SK-N-SH (cell line): ENCODE data around the gene PHF12. TPM values are rescaled to one million over a fixed set of nuclear protein-coding genes. Genes with fewer than 3 reads are reported as not detected.

Source experiments
- CTCF ChIA-PET: fragments of 300-600, 350-600 bp; formaldehyde crosslinking; extraction: SDS; loops from one replicate; lab custom pipeline; 2021; lab: Yijun Ruan, JAX
- POLR2A ChIA-PET: fragments of 350-600 bp; sonication (Branson Sonifier 250); formaldehyde crosslinking; extraction: SDS; loops from one replicate; lab custom pipeline; 2020; ENCODE audit warnings: antibody characterized with exemption, inconsistent platforms; lab: Yijun Ruan, JAX
- DNase-seq: peaks from one replicate; pipeline ENCODE4 v3.0.0; 2012
- H2AFZ ChIP-seq: fragments of 200-600 bp; sonication (generic); 2 replicates; pipeline ENCODE4 v1.8.1; 2016; ENCODE audit warnings: antibody characterized with exemption, mild to moderate bottlenecking, low read depth
- H3F3A ChIP-seq: fragments of 200-600 bp; sonication (generic); replicated peaks from 2 replicates; pipeline ENCODE3; 2016; ENCODE audit warnings: antibody characterized with exemption, mild to moderate bottlenecking; ENCODE audit not compliant: insufficient read depth
- H3K27ac ChIP-seq, 2 experiments: fragments of 200-500 bp in 1 of 2; fragments of 200-600 bp in 1 of 2; sonication (Bioruptor generic) in 1 of 2; sonication (generic), shearing (Covaris generic) in 1 of 2; 2 replicates each; pipeline versions ENCODE4 v1.5.1 to v1.6.1; 2014 to 2016; ENCODE audit warnings: low read depth in 2 of 2, inconsistent platforms in 1 of 2, low read length in 1 of 2, mild to moderate bottlenecking in 1 of 2, mixed read lengths in 1 of 2
- H3K27me3 ChIP-seq: fragments of 200-600 bp; sonication (generic), shearing (Covaris generic); 2 replicates; pipeline ENCODE4 v1.6.1; 2016; ENCODE audit warnings: mixed run types; ENCODE audit not compliant: insufficient read depth
- H3K36me3 ChIP-seq, 2 experiments: fragments of 200-500 bp in 1 of 2; fragments of 200-600 bp in 1 of 2; sonication (Bioruptor generic) in 1 of 2; sonication (generic) in 1 of 2; replicated peaks in 1 of 2; 2 replicates each; pipeline versions ENCODE3 to v1.5.1; 2014 to 2016; ENCODE audit warnings: low read length in 1 of 2, mild to moderate bottlenecking in 1 of 2; ENCODE audit not compliant: insufficient read depth in 2 of 2, control insufficient read depth in 1 of 2
- H3K4me1 ChIP-seq, 2 experiments: fragments of 200-500 bp in 1 of 2; fragments of 200-600 bp in 1 of 2; sonication (Bioruptor generic) in 1 of 2; sonication (generic), shearing (Covaris generic) in 1 of 2; 2 replicates each; pipeline versions ENCODE4 v1.5.1 to v1.6.1; 2014 to 2016; ENCODE audit warnings: low read depth in 1 of 2, low read length in 1 of 2, mixed run types in 1 of 2; ENCODE audit not compliant: insufficient read depth in 2 of 2, control insufficient read depth in 1 of 2
- H3K4me2 ChIP-seq: fragments of 200-600 bp; sonication (generic), shearing (Covaris generic); 2 replicates; pipeline ENCODE4 v1.6.1; 2017; ENCODE audit warnings: mixed run types
- H3K4me3 ChIP-seq, 2 experiments: fragments of 200-500 bp in 1 of 2; fragments of 200-600 bp in 1 of 2; sonication (Bioruptor generic) in 1 of 2; sonication (generic), shearing (Covaris generic) in 1 of 2; 2 replicates each; pipeline versions ENCODE4 v1.5.1 to v1.8.1; 2014 to 2016; ENCODE audit warnings: low read depth in 2 of 2, inconsistent platforms in 1 of 2, low read length in 1 of 2, mild to moderate bottlenecking in 1 of 2, mixed read lengths in 1 of 2, moderate library complexity in 1 of 2
- H3K79me2 ChIP-seq: fragments of 200-600 bp; sonication (generic); 2 replicates; pipeline ENCODE4 v1.8.1; 2017; ENCODE audit warnings: mild to moderate bottlenecking; ENCODE audit not compliant: insufficient read depth
- H3K9ac ChIP-seq: fragments of 200-600 bp; sonication (generic); 2 replicates; pipeline ENCODE4 v1.6.1; 2017; ENCODE audit warnings: mixed run types
- H3K9me2 ChIP-seq: fragments of 200-600 bp; sonication (generic); 2 replicates; pipeline ENCODE4 v1.6.1; 2017; ENCODE audit warnings: mixed run types
- H3K9me3 ChIP-seq: fragments of 200-600 bp; sonication (generic); 2 replicates; pipeline ENCODE4 v1.6.1; 2017; ENCODE audit warnings: mixed run types, mild to moderate bottlenecking, moderate library complexity
- H4K20me1 ChIP-seq: fragments of 200-600 bp; sonication (generic); 2 replicates; pipeline ENCODE4 v1.6.1; 2017; ENCODE audit warnings: mild to moderate bottlenecking, mixed run types; ENCODE audit not compliant: insufficient read depth
- CHD2 ChIP-seq: fragments of 150-350 bp; IDR thresholded peaks from 2 replicates; pipeline ENCODE4 v1.6.1; 2018; ENCODE audit warnings: low read length; ENCODE audit not compliant: partially characterized antibody
- CTCF ChIP-seq: fragments of 200-600 bp; sonication (generic); IDR thresholded peaks from 2 replicates; pipeline ENCODE4 v1.6.1; 2017; ENCODE audit warnings: antibody characterized with exemption, mild to moderate bottlenecking, moderate library complexity
- ELF1 ChIP-seq: IDR thresholded peaks from 2 replicates; pipeline ENCODE4 v1.4.0; 2012
- FOXM1 ChIP-seq: IDR thresholded peaks from 2 replicates; pipeline ENCODE4 v1.4.0; 2012; ENCODE audit warnings: low read depth, mild to moderate bottlenecking
- GABPA ChIP-seq: IDR thresholded peaks from 2 replicates; pipeline ENCODE4 v1.4.0; 2012; ENCODE audit warnings: low read depth, mild to moderate bottlenecking
- GATA2 ChIP-seq: sonication (generic); formaldehyde crosslinking; IDR thresholded peaks from 2 replicates; pipeline ENCODE4 v1.5.0; 2020; ENCODE audit warnings: mild to moderate bottlenecking, missing genetic modification reagents
- NRF1 ChIP-seq: IDR thresholded peaks from 2 replicates; pipeline ENCODE4 v1.6.1; 2012; ENCODE audit warnings: low read depth, mild to moderate bottlenecking, low read length
- RXRA ChIP-seq: IDR thresholded peaks from 2 replicates; pipeline ENCODE4 v1.4.0; 2012; ENCODE audit warnings: low read depth, mild to moderate bottlenecking, borderline replicate concordance
- TAF1 ChIP-seq: IDR thresholded peaks from 2 replicates; pipeline ENCODE4 v1.6.1; 2012; ENCODE audit warnings: low read depth, mild to moderate bottlenecking, low read length, moderate library complexity, borderline replicate concordance
- TCF12 ChIP-seq: IDR thresholded peaks from 2 replicates; pipeline ENCODE4 v1.4.0; 2012
- TEAD4 ChIP-seq: IDR thresholded peaks from 2 replicates; pipeline ENCODE4 v1.4.0; 2012; ENCODE audit warnings: mild to moderate bottlenecking, borderline replicate concordance; ENCODE audit not compliant: insufficient read depth
- YY1 ChIP-seq: IDR thresholded peaks from 2 replicates; pipeline ENCODE4 v1.4.0; 2012; ENCODE audit warnings: low read depth, mild to moderate bottlenecking
- WGBS: methylation state at CpG from one replicate; pipeline ENCODE4 v1.1.6; 2017; ENCODE audit warnings: low lambda C conversion rate; 5-methylcytosine and 5-hydroxymethylcytosine counted together
- polyA plus RNA-seq, 3 experiments: library from polyadenylated mRNA; depleted of rRNA; stranded (reverse); fragments of >200 nt; gene quantifications; 2 replicates each; pipeline ENCODE4 v1.2.3, GENCODE V29; 2012
- TF ChIP-seq, protein P1 (sequence below): IDR thresholded peaks from 2 replicates; pipeline ENCODE4 v1.6.1; 2012; ENCODE audit warnings: mild to moderate bottlenecking, low read depth, low read length, moderate library complexity
- TF ChIP-seq, protein P2 (sequence below): fragments of 150-350 bp; IDR thresholded peaks from 2 replicates; pipeline ENCODE4 v1.6.1; 2017; ENCODE audit warnings: antibody characterized with exemption, low read length, low read depth, borderline replicate concordance
- TF ChIP-seq, protein P3 (sequence below): IDR thresholded peaks from 2 replicates; pipeline ENCODE4; 2012

Gene PHF12
- polyA plus RNA-seq, 1 of the 3 experiments (the other 2 are of a cell fraction): 24.0 TPM

- no peak for TF ChIP-seq TEAD4
- TF ChIP-seq, protein P1, sequence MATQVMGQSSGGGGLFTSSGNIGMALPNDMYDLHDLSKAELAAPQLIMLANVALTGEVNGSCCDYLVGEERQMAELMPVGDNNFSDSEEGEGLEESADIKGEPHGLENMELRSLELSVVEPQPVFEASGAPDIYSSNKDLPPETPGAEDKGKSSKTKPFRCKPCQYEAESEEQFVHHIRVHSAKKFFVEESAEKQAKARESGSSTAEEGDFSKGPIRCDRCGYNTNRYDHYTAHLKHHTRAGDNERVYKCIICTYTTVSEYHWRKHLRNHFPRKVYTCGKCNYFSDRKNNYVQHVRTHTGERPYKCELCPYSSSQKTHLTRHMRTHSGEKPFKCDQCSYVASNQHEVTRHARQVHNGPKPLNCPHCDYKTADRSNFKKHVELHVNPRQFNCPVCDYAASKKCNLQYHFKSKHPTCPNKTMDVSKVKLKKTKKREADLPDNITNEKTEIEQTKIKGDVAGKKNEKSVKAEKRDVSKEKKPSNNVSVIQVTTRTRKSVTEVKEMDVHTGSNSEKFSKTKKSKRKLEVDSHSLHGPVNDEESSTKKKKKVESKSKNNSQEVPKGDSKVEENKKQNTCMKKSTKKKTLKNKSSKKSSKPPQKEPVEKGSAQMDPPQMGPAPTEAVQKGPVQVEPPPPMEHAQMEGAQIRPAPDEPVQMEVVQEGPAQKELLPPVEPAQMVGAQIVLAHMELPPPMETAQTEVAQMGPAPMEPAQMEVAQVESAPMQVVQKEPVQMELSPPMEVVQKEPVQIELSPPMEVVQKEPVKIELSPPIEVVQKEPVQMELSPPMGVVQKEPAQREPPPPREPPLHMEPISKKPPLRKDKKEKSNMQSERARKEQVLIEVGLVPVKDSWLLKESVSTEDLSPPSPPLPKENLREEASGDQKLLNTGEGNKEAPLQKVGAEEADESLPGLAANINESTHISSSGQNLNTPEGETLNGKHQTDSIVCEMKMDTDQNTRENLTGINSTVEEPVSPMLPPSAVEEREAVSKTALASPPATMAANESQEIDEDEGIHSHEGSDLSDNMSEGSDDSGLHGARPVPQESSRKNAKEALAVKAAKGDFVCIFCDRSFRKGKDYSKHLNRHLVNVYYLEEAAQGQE: no peak
- no peak for TF ChIP-seq GABPA
- TF ChIP-seq, all 33 proteins: peak for 0
Measured at GRCh38 chr17:28888832-28889231, 62.5 kb downstream of the PHF12 start (continued).

- peaks cover 0 to 5% of the 10 kb centered on the region in 2 experiments; a peak in 2 of 4 replicates for H3K4me1 ChIP-seq
- no peaks in the 10 kb centered on the region for H3K9me2 ChIP-seq
- H3K79me2 ChIP-seq: peaks cover 10% of the 10 kb centered on the region; the same call in 1 of the 2 replicates
- WGBS: 88% methylated on average over 7 of the region's 12 CpGs
- TF ChIP-seq TAF1 (no peak), GATA2 (CRISPR knock-in tag) (no peak), FOXM1 (no peak), ELF1 (no peak), NRF1 (no peak), TCF12 (no peak), CHD2 (no peak), RXRA (no peak), YY1 (no peak), CTCF (no peak)
- TF ChIP-seq, protein P1: no peak
- TF ChIP-seq, protein P2, sequence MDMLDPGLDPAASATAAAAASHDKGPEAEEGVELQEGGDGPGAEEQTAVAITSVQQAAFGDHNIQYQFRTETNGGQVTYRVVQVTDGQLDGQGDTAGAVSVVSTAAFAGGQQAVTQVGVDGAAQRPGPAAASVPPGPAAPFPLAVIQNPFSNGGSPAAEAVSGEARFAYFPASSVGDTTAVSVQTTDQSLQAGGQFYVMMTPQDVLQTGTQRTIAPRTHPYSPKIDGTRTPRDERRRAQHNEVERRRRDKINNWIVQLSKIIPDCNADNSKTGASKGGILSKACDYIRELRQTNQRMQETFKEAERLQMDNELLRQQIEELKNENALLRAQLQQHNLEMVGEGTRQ: no peak
- TF ChIP-seq, protein P3, sequence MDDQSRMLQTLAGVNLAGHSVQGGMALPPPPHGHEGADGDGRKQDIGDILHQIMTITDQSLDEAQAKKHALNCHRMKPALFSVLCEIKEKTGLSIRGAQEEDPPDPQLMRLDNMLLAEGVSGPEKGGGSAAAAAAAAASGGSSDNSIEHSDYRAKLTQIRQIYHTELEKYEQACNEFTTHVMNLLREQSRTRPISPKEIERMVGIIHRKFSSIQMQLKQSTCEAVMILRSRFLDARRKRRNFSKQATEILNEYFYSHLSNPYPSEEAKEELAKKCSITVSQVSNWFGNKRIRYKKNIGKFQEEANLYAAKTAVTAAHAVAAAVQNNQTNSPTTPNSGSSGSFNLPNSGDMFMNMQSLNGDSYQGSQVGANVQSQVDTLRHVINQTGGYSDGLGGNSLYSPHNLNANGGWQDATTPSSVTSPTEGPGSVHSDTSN: no peak
- POLR2A ChIA-PET: no interaction called here
- no peaks in the 10 kb centered on the region for H3F3A ChIP-seq
- H3K36me3 ChIP-seq: peaks cover 0 to 24% of the 10 kb centered on the region in 2 experiments
- DNase-seq: no peak
- no peak overlapping the region for H3K27ac ChIP-seq
- H3K4me3 ChIP-seq: no peak overlapping the region
- CTCF ChIA-PET: interaction anchor here (0.8 to 2.9 kb wide), 3 partner anchors 124 to 161 kb away, joined by 4 to 6 read pairs (median 5); no protein-coding TSS in a partner anchor
- no peaks in the 10 kb centered on the region for H3K9me3 ChIP-seq
- H3K4me2 ChIP-seq: no peak overlapping the region
- H4K20me1 ChIP-seq: 0 out of 2 replicates have a peak, but pooled peaks cover 3% of the 10 kb centered on the region
- no peak overlapping the region for H2AFZ ChIP-seq
- H3K9ac ChIP-seq: no peak overlapping the region
- H3K27me3 ChIP-seq: no peaks in the 10 kb centered on the region
Measured at GRCh38 chr17:28887871-28888471, 63.3 kb downstream of the PHF12 start.
